HG02943 (cell line): ENCODE measurements around the gene HNRNPUL2.
A peak's percentile ranks its signal among the peaks of the same experiment; 100 is the strongest.

Experiments
- ATAC-seq: cut with Tn5 transposase; IDR thresholded peaks from one replicate; pipeline ENCODE4 v1.9.1; 2021; ENCODE audit warnings: mild to moderate bottlenecking, low read depth, moderate library complexity; ENCODE audit not compliant: unreplicated experiment

HNRNPUL2 gene

GRCh38 chr11:62671608-62672389 is 55.5 kb downstream of the HNRNPUL2 start, which contains the start of the genes LBHD1 and UQCC3:
Gene LBHD1 (minus strand): TSS chr11:62672267. CDS start chr11:62670031, 2,236 bp downstream.
Gene UQCC3 (plus strand): TSS chr11:62671673. CDS start chr11:62671746, 73 bp downstream.
- ATAC-seq: peak; percentile 59

GRCh38 chr11:62671236-62671607 is 56.0 kb downstream of the HNRNPUL2 start:
- ATAC-seq: no peak

GRCh38 chr11:62669420-62670161 is 57.7 kb downstream of the HNRNPUL2 start:
- no peak for ATAC-seq

- ATAC-seq: no peak
These were observed 59.8 kb downstream of the HNRNPUL2 start for GRCh38 chr11:62667460-62667859.

- ATAC-seq: no peak
These were observed 60.9 kb downstream of the HNRNPUL2 start for GRCh38 chr11:62666259-62666926.

- ATAC-seq: no peak
These were observed 61.5 kb downstream of the HNRNPUL2 start for GRCh38 chr11:62665599-62666258.

GRCh38 chr11:62665075-62665598 is 62.1 kb downstream of the HNRNPUL2 start, which contains the start of the genes C11orf98 and CSKMT:
Gene C11orf98 (minus strand): TSS chr11:62665210. CDS start chr11:62665169, 41 bp downstream.
Gene CSKMT (plus strand): TSS chr11:62665312. CDS start chr11:62665880, 568 bp downstream.
- ATAC-seq: peak; percentile 70

- ATAC-seq: peak; percentile 26
These were observed 62.7 kb downstream of the HNRNPUL2 start for GRCh38 chr11:62664405-62665074.
